ENCODE results near the gene PYGO1.

PYGO1 gene

DNA sequence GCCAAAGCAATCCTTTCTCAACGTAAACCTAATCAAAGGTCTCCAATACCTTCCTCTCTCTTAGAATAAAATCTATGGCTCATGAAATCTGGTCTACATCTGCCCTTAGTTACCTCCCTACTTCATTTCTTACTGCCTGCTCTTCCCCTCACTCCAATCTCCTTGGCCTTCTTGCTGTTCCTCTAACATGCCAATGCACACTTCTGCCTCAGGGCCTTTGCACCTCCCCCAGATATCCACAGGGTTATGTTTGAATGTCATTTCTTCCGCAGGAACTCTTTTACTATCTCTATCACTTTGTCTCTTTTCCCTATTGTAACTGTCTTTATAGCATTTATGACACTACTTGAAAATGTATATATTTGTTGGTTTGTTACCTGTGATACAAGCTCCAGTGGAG lies 44.3 kb upstream of the PYGO1 start (continued):
- TF ChIP-seq CSRNP3 (CRISPR knock-in tag; IDR thresholded peaks at IDR 0.05) (no peak), ZFP3 (CRISPR knock-in tag; IDR thresholded peaks at IDR 0.05) (no peak)

DNA sequence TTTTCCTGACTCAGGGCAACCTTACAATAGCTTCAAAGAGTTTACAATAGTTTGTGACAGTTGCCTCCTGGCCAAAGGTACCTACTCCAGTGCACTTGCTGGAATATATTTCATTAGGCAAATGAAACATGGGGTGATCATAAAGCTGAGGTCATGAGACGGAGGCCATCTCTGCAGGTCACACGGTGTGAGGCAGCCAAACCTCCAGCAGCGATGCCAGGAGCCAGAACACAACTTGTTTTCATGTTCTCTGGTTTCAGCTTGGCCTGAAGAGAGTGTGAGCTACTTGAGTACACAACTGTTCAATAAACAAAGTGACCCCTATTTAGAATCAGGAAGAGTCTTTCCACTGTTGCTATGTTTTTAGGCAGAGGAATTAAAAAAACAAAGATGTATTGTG lies 42.7 kb upstream of the PYGO1 start:
- TF ChIP-seq TSHZ2 (CRISPR knock-in tag; IDR thresholded peaks at IDR 0.05) (no peak), ZNF565 (CRISPR knock-in tag; conservative IDR thresholded peaks at IDR 0.05; ENCODE audit: low read depth) (no peak)

GRCh38 chr15:55628369-55628730 lies 40.2 kb upstream of the PYGO1 start:
- peak; percentile 25 for ATAC-seq
- no peak for TF ChIP-seq CSRNP3 (CRISPR knock-in tag; IDR thresholded peaks at IDR 0.05)
- no peak for TF ChIP-seq BACH2 (CRISPR knock-in tag; IDR thresholded peaks at IDR 0.05; ENCODE audit: borderline replicate concordance)
- TF ChIP-seq ZFP3 (CRISPR knock-in tag; IDR thresholded peaks at IDR 0.05): no peak
- TF ChIP-seq ZFP30 (CRISPR knock-in tag; IDR thresholded peaks at IDR 0.05): no peak
- TF ChIP-seq ESRRG (CRISPR knock-in tag; IDR thresholded peaks at IDR 0.05): no peak
- TF ChIP-seq ZNF8 (CRISPR knock-in tag; IDR thresholded peaks at IDR 0.05): no peak
- TF ChIP-seq GLIS3 (CRISPR knock-in tag; IDR thresholded peaks at IDR 0.05): no peak

More for the DNA sequence above, 42.7 kb upstream of the PYGO1 start:
- ATAC-seq: no peak

DNA sequence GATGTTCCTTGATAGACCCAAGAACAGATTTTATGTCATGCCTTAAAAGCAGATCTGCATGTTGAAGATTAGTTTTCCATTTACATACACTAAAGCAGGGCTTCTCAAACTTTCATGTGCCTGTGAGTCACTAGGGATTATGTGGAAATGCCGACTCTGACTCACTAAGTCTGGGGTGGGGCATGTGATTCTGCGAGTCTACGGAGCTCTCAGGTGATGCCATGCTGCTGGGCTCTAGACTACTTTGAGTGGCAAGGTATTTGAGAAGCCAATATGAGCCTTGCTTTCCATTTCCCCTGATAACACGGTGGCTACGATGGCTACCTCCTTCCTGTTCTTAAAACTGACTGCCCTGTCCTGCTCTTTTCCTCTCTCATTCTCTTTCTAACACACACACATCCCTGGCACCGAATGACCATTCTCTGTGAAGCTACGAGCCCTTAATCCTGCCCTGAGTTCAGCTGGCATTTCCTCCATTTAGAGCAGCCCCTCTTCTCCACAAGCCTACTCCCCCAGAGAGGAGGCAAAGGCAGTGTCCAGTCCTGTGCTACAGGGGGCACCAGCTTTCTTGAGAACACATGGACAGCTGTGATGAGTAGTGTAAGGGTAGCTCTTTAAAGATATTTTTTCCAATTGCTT lies 39.7 kb upstream of the PYGO1 start:
- no peak for TF ChIP-seq ZC3H10 (CRISPR knock-in tag; IDR thresholded peaks at IDR 0.05)
- TF ChIP-seq ISL1 (CRISPR knock-in tag; IDR thresholded peaks at IDR 0.05): no peak
- TF ChIP-seq ZNF8 (CRISPR knock-in tag; IDR thresholded peaks at IDR 0.05): no peak
- ATAC-seq: peak; percentile 95

DNA sequence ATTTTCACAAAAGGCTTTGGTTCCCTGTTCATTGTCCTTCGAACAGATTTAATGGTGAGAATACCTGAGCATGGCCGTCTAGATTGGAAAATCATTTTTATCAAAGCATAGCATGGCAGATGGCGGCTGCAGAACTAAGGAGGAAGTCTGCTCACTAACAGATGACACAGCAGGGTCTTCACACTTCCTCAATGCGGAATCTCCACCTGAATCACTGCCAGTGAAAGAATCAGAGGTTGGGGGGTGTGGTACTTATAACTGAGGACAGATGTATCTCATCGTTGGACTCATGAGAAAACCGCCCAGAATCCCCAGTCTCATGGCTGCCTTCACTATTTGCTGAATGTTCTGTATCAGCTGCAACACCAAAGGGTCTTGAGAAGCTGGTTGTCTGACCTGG lies 31.6 kb upstream of the PYGO1 start:
- no peak for ATAC-seq
- no peak for TF ChIP-seq CSDC2 (CRISPR knock-in tag; IDR thresholded peaks at IDR 0.05)
- no peak for TF ChIP-seq CSRNP3 (CRISPR knock-in tag; IDR thresholded peaks at IDR 0.05)
- no peak for TF ChIP-seq ZFP3 (CRISPR knock-in tag; IDR thresholded peaks at IDR 0.05)
- no peak for TF ChIP-seq ZC3H10 (CRISPR knock-in tag; IDR thresholded peaks at IDR 0.05)
- no peak for TF ChIP-seq ZNF8 (CRISPR knock-in tag; IDR thresholded peaks at IDR 0.05)
- no peak for TF ChIP-seq ISL1 (CRISPR knock-in tag; IDR thresholded peaks at IDR 0.05)

- no peak for ATAC-seq
- TF ChIP-seq ZNF70 (CRISPR knock-in tag; IDR thresholded peaks at IDR 0.05) (no peak), SNAI2 (CRISPR knock-in tag; IDR thresholded peaks at IDR 0.05) (no peak), ZNF565 (CRISPR knock-in tag; conservative IDR thresholded peaks at IDR 0.05; ENCODE audit: low read depth) (no peak), TCF4 (CRISPR knock-in tag; IDR thresholded peaks at IDR 0.05; ENCODE audit: borderline replicate concordance) (no peak), GLIS3 (CRISPR knock-in tag; IDR thresholded peaks at IDR 0.05) (no peak), RARB (CRISPR knock-in tag; IDR thresholded peaks at IDR 0.05) (no peak), ZFP3 (CRISPR knock-in tag; IDR thresholded peaks at IDR 0.05) (no peak), ZNF8 (CRISPR knock-in tag; IDR thresholded peaks at IDR 0.05) (no peak)
- TF ChIP-seq, protein P1, sequence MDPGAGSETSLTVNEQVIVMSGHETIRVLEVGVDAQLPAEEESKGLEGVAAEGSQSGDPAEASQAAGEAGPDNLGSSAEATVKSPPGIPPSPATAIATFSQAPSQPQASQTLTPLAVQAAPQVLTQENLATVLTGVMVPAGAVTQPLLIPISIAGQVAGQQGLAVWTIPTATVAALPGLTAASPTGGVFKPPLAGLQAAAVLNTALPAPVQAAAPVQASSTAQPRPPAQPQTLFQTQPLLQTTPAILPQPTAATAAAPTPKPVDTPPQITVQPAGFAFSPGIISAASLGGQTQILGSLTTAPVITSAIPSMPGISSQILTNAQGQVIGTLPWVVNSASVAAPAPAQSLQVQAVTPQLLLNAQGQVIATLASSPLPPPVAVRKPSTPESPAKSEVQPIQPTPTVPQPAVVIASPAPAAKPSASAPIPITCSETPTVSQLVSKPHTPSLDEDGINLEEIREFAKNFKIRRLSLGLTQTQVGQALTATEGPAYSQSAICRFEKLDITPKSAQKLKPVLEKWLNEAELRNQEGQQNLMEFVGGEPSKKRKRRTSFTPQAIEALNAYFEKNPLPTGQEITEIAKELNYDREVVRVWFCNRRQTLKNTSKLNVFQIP (CRISPR knock-in tag; IDR thresholded peaks at IDR 0.05; ENCODE audit: borderline replicate concordance, low read depth): no peak
Observed at GRCh38 chr15:55618387-55618786, 30.2 kb upstream of the PYGO1 start.
